HTERT RPE-1 (cell line): Measurements from ENCODE around the gene PIK3R4.

Experiments used
- in situ Hi-C: fragments of 300-500 bp; cut with MboI; formaldehyde crosslinking; loops from 4 replicates; pipeline ENCODE4 v1.14.3; 2020; ENCODE audit warnings: low sequenced_read_pairs

Gene PIK3R4

DNA sequence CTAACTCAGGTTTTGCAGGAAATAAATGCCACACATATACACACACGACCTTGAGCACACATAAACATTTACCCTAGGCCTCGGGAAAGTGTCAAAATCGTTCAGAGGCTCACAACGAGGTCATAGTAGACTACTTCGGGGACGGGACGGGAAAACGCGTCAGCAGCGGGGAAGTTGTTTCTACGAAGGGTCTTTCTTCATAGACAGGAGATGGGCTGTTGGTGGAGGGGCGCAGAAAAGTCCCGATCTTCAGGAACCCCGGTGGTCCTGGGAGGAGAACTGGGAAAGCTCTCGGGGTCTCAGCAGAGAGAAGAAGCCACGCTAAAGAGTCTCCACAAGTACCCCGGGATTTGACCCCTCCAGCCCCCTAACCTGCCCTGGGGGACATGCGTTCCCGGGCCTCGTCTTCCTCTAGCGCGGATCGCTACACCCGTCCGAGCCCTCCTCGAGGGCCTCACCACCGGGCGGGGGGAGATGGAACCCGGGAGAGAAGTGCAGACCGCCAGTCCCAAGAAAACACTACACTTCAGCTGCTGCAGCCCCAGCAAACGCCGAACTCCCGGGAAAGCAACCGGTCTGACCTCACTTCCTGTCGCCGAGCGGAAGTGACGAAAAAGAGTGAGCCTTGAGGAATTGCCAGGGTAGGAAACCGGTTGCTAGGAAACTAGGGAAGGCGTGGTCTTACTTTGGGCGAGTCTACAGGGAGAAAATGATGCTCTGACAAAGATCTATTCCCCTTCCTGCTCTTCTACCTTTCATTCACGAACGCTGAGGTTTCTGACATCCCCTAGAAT lies at the start of gene PIK3R4:
TSS of gene PIK3R4 (minus strand) at position 584 of the 794 bp plus-strand sequence. CDS start 1,611 bp downstream, outside the sequence.
- in situ Hi-C loops = no loop called here

- in situ Hi-C loops = no loop called here
Measured at GRCh38 chr3:130795396-130795795, 48.8 kb upstream of the PIK3R4 start.

DNA sequence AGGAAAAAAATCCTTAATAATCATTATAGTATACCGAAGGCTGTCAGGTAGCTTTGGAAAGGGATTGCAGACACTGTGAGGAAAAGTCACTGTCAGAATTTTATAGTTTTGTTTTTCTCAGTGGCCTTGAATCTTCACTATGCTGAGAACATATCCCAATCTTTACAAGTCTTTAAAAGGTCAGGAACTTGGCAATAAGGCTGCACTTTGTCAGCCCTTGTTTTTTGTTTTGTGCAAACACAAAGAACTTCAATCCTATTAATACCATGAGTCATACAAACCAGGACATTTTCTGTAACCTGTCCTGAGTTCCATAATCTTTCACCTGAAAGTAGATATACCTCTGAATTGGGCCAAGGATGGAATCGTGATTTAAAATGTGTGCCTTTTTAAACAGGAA lies 45.6 kb upstream of the PIK3R4 start:
- in situ Hi-C loops = no loop called here

- in situ Hi-C loops = no loop called here
Measured at GRCh38 chr3:130789782-130790322, 43.2 kb upstream of the PIK3R4 start.

GRCh38 chr3:130787422-130788068 lies 40.9 kb upstream of the PIK3R4 start:
- in situ Hi-C loops = no loop called here

DNA sequence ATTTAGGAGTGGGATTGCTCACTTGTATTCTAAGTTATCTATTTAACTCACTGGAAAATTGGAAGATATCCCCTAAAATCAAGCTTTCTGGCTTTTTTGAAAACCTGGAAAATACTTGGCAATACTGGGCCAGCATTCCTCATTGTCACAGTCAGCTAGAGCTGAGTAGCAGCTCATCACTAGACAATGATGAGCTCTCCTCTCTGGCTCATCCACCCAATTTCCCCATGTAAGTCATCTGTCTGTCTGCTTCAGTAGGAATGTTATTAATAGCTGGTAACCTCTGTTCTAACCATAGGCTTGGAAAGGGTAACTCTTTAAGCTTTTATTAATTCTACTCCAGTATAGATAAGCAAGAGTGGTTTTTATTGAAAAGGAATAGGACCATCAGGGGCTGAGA lies 39.7 kb upstream of the PIK3R4 start:
- in situ Hi-C loops = no loop called here

DNA sequence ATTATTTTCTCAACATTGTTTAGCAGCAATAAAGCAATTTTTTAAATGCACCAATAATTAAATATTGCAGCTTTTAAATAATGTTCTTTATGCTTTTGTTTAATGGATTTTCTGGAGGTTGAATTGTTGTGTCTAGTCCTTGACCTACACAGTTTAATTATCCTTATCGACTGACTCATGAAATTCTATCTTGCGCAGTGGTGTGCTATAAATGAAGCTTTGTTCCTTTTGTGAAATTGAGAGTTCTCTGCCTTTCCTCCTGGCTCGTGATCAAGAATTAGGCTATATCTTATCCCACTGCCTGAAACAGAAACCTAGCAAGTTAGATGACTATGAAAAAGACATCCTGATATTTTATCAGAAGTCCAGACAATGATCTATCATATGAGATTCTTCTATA lies 37.0 kb upstream of the PIK3R4 start:
- in situ Hi-C loops = no loop called here

DNA sequence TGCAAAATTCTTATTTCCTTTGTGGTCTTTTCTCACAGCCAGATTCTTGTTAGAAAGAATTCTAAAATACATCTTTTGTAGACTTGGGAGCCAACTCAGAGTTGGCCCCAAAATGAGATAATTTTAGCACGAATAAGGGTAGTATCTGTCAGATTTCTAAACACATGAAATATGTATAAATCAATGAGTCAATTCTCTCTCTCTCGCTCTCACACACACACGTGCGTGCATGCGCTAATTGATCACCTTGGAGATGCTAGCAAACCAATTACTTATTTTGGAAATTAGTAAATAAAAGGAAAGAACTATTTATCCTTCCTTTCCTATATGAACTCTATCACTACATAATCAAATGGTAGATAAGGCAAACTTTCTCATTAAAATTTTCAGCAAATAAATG lies 32.9 kb upstream of the PIK3R4 start:
- in situ Hi-C loops = no loop called here

GRCh38 chr3:130779031-130779430 lies 32.4 kb upstream of the PIK3R4 start:
- in situ Hi-C loops = no loop called here

GRCh38 chr3:130773366-130773765 lies 26.7 kb upstream of the PIK3R4 start:
- in situ Hi-C loops = no loop called here

DNA sequence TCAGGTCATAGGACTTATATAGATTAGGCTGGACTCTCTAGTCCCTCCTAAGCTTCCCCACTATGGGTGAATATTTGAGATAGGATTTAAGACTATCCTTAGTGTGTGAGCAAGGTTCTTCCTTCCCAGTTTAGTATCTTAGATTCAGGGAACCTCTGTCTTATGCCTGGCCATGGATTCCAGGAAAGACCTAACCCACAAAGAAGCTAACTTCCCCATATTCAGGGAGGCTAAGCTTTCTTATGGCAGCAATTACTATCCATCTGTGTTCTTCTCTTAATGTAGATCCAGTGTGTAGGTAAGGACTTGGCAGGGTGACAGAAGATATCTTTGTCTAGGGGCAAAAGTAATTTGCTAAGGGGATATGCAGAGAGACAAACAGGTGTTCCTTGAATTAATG lies 25.5 kb upstream of the PIK3R4 start:
- in situ Hi-C loops = no loop called here

DNA sequence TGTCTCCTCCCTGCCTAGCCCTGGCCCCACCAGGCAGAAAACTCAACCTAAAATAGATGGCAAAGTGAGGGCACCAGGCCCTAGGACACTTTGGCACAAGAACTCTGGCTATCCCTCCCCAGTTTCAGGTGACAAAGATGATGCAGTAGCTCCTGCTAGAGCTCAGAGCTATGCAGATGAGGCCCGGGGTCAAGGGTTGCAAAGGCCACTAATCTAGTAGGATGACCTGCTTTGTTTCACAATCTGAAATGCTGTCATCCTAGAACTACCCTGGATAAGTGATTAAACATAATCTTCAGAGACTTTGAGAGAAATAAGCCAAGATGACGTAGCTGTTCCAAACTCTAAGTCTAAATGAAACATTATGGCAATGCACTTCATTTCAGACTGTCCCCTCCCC lies 24.0 kb upstream of the PIK3R4 start:
- in situ Hi-C loops = no loop called here

DNA sequence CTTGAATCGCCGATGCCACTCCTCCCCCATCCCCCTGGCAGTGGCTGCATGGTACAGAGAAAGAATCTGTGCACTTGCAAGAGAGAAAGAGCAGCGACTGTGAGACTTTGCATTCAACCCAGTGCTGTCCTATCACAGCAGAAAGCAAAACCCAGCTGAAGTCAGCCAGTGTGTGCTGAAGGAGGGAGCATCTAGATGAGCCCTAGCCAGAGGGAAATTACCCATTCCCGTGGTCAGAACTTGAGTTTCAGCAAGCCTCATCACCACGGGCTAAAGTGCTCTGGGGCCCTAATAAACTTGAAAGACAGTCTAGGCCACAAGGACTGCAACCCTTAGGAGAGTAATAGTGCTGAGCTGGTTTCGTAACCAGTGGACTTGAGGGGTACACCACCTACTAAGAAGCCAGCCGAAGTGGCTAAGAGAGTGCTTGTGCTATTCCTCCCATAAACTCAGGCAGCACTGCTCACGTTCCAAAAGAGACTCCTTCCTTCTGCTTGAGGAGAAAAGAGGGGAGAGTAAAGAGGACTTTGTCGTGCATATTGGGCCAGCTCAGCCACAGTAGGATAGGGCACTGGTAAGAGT lies 15.2 kb upstream of the PIK3R4 start:
- in situ Hi-C loops = no loop called here

DNA sequence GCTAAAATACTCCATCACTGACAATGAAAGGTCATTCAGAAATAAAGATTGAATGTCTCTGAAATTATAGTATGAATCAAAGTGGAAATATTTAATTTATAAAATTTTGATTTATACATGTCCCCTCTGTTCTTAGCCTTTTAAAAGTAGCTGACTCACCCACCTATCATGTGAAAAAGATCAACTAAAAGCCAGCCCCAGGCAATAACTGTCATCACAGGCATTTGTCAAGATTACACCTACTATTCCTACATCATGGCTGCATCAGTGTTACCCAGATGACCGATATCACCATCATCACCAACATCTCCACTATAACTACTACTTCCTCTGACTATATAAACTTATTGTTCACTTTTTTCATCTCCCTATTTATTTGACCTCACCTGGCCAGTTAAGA lies 14.3 kb upstream of the PIK3R4 start:
- in situ Hi-C loops = no loop called here

- in situ Hi-C loops = no loop called here
Measured at GRCh38 chr3:130759692-130760338, 13.2 kb upstream of the PIK3R4 start.

- in situ Hi-C loops = no loop called here
Measured at GRCh38 chr3:130758624-130759369, 12.2 kb upstream of the PIK3R4 start.

DNA sequence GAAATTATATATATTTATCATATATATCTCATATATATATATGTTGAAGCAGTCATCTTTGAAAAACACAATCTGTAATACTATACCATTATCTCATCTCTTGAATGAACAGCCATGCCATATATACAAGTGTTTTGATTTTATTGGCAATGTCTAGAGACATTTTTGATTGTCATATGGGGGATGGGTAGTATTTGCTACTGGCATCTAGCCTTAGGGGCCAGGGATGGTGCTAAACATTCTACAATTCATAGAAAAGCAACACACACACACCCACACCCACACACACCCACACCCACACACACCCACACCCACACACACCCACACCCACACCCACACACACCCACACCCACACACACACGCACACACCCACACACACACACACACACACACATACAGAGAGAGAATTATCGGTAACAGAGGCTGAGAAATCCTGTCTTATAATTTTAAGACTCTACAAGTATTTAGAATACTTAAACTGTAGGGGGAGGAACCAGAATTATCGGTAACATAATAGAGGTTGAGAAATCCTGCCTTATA lies 11.1 kb upstream of the PIK3R4 start:
- in situ Hi-C loops = no loop called here

GRCh38 chr3:130755666-130756065 lies 9.0 kb upstream of the PIK3R4 start:
- in situ Hi-C loops = no loop called here

- in situ Hi-C loops = no loop called here
Measured at GRCh38 chr3:130748981-130749380, 2.4 kb upstream of the PIK3R4 start.

DNA sequence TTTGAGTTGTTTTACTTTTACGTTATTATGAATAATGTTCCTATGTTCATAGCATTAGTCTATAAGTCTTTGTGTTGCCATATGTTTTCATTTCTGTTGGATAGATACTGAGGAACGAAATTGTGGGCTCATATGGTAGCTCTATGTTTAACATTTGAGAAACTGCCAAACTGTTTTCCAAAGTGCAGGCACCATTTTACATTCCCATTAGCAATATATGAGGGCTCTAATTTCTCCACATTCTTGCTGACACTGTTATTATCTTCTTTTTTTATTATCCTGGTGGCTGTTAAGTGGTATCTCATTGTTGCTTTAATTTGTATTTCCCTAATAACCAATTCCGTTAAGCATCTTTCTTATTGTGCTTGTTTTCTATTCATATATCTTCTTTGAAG lies 1.8 kb upstream of the PIK3R4 start:
- in situ Hi-C loops = no loop called here
